ENCODE data around the gene YWHAB.
"Not testable (repeated sequence)": the region's sequence is repeated elsewhere in the genome, so short reads cannot be mapped to it uniquely, and the experiment has no call there.

The YWHAB gene

GRCh38 chr20:44856442-44856841, 29.1 kb upstream of the YWHAB start:
- H3K4me3 ChIP-seq (ENCODE audit: low read depth, low read length), result no peak overlapping the region
- no peak for DNase-seq (ENCODE audit: low read depth)
- no peak for TF ChIP-seq CTCF (conservative IDR thresholded peaks at IDR 0.05; ENCODE audit: low read depth, low read length)

DNA sequence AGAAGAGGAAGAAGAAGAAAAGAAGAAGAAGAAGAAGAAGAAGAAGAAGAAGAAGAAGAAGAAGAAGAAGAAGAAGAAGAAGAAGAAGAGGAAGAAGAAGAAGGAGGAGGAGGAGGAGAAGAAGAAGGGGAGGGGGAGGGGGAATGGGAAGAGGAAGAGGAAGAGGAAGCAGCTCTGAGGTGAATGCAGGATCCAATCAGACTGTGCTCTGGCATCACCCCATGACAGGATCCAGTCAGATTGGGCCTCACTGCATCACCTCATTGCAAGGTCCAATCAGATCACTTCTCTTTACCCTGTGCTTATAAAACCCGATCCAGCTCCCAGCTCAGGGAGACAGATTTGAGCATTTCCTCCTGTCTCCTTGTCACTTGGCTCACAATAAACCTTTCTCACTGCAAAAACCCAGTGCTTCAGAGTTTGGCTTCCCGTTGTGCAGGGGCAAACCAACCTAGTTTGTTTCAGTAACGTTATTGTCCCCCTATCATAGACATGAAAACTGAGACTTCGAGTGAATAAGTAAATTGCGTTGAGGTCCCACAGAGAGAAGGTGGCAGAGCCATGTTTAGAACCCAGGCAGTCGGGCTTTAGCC, 28.6 kb upstream of the YWHAB start:
- no peak for DNase-seq (ENCODE audit: low read depth)
- H3K4me3 ChIP-seq (ENCODE audit: low read depth, low read length), result no peak overlapping the region
- TF ChIP-seq CTCF (conservative IDR thresholded peaks at IDR 0.05; ENCODE audit: low read depth, low read length), result no peak

GRCh38 chr20:44858606-44859360, 26.7 kb upstream of the YWHAB start:
- peak; percentile 7 for DNase-seq (ENCODE audit: low read depth)
- TF ChIP-seq CTCF (conservative IDR thresholded peaks at IDR 0.05; ENCODE audit: low read depth, low read length), result no peak

GRCh38 chr20:44861531-44862006, 23.9 kb upstream of the YWHAB start:
- DNase-seq (ENCODE audit: low read depth), result peak; percentile 31

More at GRCh38 chr20:44858606-44859360, 26.7 kb upstream of the YWHAB start:
- H3K4me3 ChIP-seq (ENCODE audit: low read depth, low read length), result no peak overlapping the region

DNA sequence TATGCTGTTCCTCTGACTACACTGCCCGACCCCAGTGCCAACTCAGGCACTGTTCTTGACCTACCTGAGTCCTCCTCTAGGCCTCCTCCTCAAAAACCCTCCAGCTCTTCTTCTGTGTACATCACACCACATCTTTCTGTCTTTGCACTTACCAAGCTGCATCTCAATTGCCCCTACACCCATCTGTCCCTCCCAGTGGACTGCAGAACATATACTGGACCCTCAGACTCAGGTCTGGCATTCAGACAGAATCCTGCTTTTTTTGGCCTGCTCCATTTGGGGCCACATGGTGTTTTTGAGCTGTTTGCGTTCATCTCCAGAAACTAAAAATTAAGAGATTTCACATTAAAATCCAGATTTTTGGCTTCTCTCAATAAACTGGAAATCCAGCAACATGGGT, 23.2 kb upstream of the YWHAB start:
- TF ChIP-seq CTCF (conservative IDR thresholded peaks at IDR 0.05; ENCODE audit: low read depth, low read length), result no peak
- no peak for DNase-seq (ENCODE audit: low read depth)
- no peak overlapping the region for H3K4me3 ChIP-seq (ENCODE audit: low read depth, low read length)

More at GRCh38 chr20:44861531-44862006, 23.9 kb upstream of the YWHAB start:
- TF ChIP-seq CTCF (conservative IDR thresholded peaks at IDR 0.05; ENCODE audit: low read depth, low read length), result no peak
- no peak overlapping the region for H3K4me3 ChIP-seq (ENCODE audit: low read depth, low read length)

- not testable (repeated sequence) for DNase-seq (ENCODE audit: low read depth)
Observed at GRCh38 chr20:44863365-44864084, 22.0 kb upstream of the YWHAB start.

DNA sequence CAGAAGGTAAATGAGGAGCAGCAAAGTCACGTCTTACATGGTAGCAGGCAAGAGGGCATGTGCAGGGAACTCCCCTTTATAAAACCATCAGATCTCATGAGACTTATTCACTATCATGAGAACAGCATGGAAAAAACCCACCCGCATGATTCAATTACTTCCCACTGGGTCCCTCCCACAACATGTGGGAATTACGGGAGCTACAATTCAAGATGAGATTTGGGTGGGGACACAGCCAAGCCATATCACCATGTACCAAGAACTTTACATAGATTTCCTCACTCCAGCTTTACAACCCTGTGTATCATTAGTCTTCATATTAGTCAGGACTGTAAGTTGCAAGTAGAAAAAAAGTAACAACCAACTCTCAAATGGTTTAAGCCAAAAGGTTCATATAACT, 21.0 kb upstream of the YWHAB start:
- not testable (repeated sequence) for DNase-seq (ENCODE audit: low read depth); H3K4me3 ChIP-seq (ENCODE audit: low read depth, low read length)

More at GRCh38 chr20:44863365-44864084, 22.0 kb upstream of the YWHAB start:
- not testable (repeated sequence) for H3K4me3 ChIP-seq (ENCODE audit: low read depth, low read length)
